Gastrocnemius medialis (tissue), 4 donors: ENCODE measurements around the gene SGIP1. TPM values are rescaled to one million over a fixed set of nuclear protein-coding genes. Genes with fewer than 3 reads are reported as not detected.

Experiments
- ATAC-seq, 2 donors: fragments of 150-250 bp; one replicate each; pipeline ENCODE4 v1.9.1; 2016
- DNase-seq, 2 donors: peaks; one replicate each; pipeline ENCODE4 v3.0.0-alpha.2; 2019
- H3K27ac ChIP-seq, 4 donors: fragments of 200-600 bp; sonication (generic); 1 replicate in 1 of 4; 2 replicates in 3 of 4; pipeline ENCODE4 v1.5.1; 2016 to 2018; ENCODE audit warnings: mild to moderate bottlenecking in 2 of 4, moderate library complexity in 1 of 4
- H3K27me3 ChIP-seq, 3 donors: fragments of 200-600 bp; sonication (generic) in 2 of 3; 1 replicate in 1 of 3; 2 replicates in 2 of 3; pipeline versions ENCODE4 v1.5.1 to v1.6.0; 2016 to 2019; ENCODE audit warnings: mild to moderate bottlenecking in 1 of 3, moderate library complexity in 1 of 3
- H3K36me3 ChIP-seq, 2 donors: fragments of 200-600 bp; sonication (generic) in 1 of 2; one replicate each; pipeline ENCODE4 v1.5.1; 2017 to 2018
- H3K4me1 ChIP-seq, 2 donors: fragments of 200-600 bp; sonication (generic) in 1 of 2; one replicate each; pipeline ENCODE4 v1.5.1; 2016 to 2017; ENCODE audit warnings: mild to moderate bottlenecking in 2 of 2
- H3K4me3 ChIP-seq, 4 donors: fragments of 200-600 bp; sonication (generic) in 3 of 4; 1 replicate in 1 of 4; 2 replicates in 3 of 4; pipeline ENCODE4 v1.5.1; 2016 to 2019; ENCODE audit warnings: mild to moderate bottlenecking in 2 of 4
- H3K9me3 ChIP-seq, 3 donors: fragments of 200-600 bp; sonication (generic) in 2 of 3; 1 replicate in 1 of 3; 2 replicates in 2 of 3; pipeline ENCODE4 v1.5.1; 2016 to 2019
- POLR2A ChIP-seq, 2 donors: fragments of 450-650 bp; IDR thresholded peaks; one replicate each; pipeline ENCODE4 v1.6.1; 2017; ENCODE audit warnings: antibody characterized with exemption in 2 of 2, mild to moderate bottlenecking in 2 of 2, moderate library complexity in 2 of 2
- in situ Hi-C, 4 donors: fragments of 200-750 bp; cut with MboI; loops; one replicate each; pipeline versions ENCODE4 v1.15.0 to v1.8.0; 2017; ENCODE audit warnings: low sequenced_read_pairs in 4 of 4
- intact Hi-C: fragments of 100-400 bp; cut with DNase I; formaldehyde crosslinking; loops from one replicate; pipeline ENCODE4 v1.15.1; 2023; ENCODE audit warnings: low total_unique reads
- total RNA-seq, 4 donors: library from RNA; depleted of rRNA; stranded (reverse); fragments of >200 nt; gene quantifications; one replicate each; pipeline versions ENCODE4 v1.1.0 to v1.2.3, GENCODE V29; 2016
- TF ChIP-seq, protein P1 (sequence below), 5 experiments: fragments of 450-650 bp in 3 of 5; fragments of 200-600 bp in 2 of 5; sonication (generic) in 2 of 5; IDR thresholded peaks in 4 of 5; conservative IDR thresholded peaks in 1 of 5; 1 replicate in 4 of 5; 2 replicates in 1 of 5; pipeline ENCODE4 v1.5.1; 2016 to 2019; ENCODE audit warnings: antibody characterized with exemption in 5 of 5, mild to moderate bottlenecking in 3 of 5, moderate library complexity in 3 of 5

SGIP1 gene
- total RNA-seq, 4 donors from 2014 or later = 2.5 to 7.1 (median 2.9) TPM

DNA sequence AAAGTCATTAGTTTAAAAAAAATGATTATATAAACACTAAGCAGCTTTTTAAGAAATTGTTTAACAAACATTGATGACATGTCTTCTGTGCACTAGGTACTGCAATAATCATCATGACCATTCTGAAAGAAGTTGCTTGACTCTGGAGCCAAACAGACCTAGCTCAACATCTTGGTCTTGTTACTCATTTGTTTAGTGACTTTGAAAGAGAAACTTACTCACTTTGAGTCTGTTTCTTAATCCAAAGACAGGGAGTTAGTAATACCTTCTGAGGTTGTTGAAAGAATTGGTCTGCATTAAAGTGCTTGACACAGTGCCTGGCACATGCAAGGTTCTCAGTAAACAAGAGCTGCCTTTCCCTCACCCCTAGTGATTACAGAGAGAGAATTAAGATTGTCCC is 84.4 kb downstream of the SGIP1 start:
- TF ChIP-seq POLR2A (IDR thresholded peaks at IDR 0.05) = no peak
- TF ChIP-seq, protein P1, sequence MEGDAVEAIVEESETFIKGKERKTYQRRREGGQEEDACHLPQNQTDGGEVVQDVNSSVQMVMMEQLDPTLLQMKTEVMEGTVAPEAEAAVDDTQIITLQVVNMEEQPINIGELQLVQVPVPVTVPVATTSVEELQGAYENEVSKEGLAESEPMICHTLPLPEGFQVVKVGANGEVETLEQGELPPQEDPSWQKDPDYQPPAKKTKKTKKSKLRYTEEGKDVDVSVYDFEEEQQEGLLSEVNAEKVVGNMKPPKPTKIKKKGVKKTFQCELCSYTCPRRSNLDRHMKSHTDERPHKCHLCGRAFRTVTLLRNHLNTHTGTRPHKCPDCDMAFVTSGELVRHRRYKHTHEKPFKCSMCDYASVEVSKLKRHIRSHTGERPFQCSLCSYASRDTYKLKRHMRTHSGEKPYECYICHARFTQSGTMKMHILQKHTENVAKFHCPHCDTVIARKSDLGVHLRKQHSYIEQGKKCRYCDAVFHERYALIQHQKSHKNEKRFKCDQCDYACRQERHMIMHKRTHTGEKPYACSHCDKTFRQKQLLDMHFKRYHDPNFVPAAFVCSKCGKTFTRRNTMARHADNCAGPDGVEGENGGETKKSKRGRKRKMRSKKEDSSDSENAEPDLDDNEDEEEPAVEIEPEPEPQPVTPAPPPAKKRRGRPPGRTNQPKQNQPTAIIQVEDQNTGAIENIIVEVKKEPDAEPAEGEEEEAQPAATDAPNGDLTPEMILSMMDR (IDR thresholded peaks at IDR 0.05 in 4 of 5, conservative IDR thresholded peaks at IDR 0.05 in 1 of 5) = no peak
- intact Hi-C loops (no loop called here), in situ Hi-C loops (no loop called here)

DNA sequence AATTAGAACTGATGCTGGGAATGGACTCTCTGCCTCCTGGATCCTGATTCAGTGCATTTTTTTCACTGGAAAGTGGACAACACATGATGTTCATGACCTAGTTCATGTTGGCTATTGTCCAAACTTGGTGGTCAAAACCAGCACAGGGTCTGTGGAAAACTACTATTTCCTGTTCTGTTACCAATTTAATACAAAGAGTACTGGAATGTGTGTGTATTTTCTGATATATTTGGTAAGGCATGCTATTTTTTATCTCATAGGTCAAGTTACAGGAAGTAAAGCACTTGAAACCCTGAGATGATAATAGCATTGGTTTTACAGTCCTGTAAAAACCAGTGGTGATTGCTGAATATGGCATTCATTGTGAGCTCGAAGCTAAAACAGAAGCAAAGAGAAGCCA is 89.9 kb downstream of the SGIP1 start:
- TF ChIP-seq POLR2A (IDR thresholded peaks at IDR 0.05) = no peak
- TF ChIP-seq, protein P1 (IDR thresholded peaks at IDR 0.05 in 4 of 5, conservative IDR thresholded peaks at IDR 0.05 in 1 of 5) = no peak
- Histone ChIP-seq H3K27me3 (no peaks in the 10 kb centered on the region), H3K4me3 (no peak overlapping the region), H3K4me1 (peaks cover 0 to 3% of the 10 kb centered on the region in 2 donors), H3K9me3 (no peaks in the 10 kb centered on the region), H3K36me3 (no peaks in the 10 kb centered on the region), H3K27ac (no peak overlapping the region)
- ATAC-seq (no peak), DNase-seq (no peak)
- intact Hi-C loops (no loop called here), in situ Hi-C loops (no loop called here)

More for the DNA sequence above, 84.4 kb downstream of the SGIP1 start:
- Histone ChIP-seq H3K4me3 (no peak overlapping the region), H3K9me3 (no peaks in the 10 kb centered on the region), H3K27ac (no peak overlapping the region), H3K36me3 (no peaks in the 10 kb centered on the region), H3K27me3 (no peaks in the 10 kb centered on the region), H3K4me1 (no peaks in the 10 kb centered on the region)
- no peak for ATAC-seq
- DNase-seq = no peak

DNA sequence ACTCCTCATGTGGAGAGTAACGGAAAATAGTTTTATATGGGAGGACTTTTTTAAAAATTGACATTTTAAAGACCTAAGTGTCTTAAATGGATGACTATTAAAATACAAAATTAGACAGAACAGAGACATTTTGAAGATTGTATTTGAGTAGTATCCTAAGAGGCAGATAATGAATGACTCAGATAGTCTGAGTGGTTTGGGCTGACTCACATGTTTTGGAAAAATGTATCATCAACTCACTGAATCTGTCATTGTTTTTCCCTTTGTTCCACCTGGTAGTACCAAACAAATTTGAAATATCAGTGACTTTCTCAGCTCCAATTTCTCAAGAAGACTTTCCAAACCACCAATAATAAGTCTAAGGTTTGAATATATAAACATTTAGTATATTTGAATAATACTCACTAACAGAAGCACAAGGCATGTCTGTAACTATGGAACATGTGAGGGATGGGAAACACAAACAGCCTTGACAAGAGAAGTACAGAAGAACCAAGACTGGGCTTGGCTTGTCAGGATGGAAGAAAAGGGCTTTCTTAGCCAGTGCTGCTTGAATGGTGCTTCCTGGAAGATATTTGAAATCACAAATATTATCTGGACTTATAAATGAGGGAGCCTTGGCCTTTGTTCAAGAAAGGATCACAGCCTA is 90.6 kb downstream of the SGIP1 start:
- H3K27ac ChIP-seq = no peak overlapping the region
- in situ Hi-C loops (no loop called here), intact Hi-C loops (no loop called here)
- H3K9me3 ChIP-seq = no peaks in the 10 kb centered on the region
- H3K4me1 ChIP-seq = peaks cover 0 to 3% of the 10 kb centered on the region in 2 donors
- DNase-seq = no peak
- ATAC-seq = no peak
- H3K27me3 ChIP-seq = no peaks in the 10 kb centered on the region
- no peaks in the 10 kb centered on the region for H3K36me3 ChIP-seq
- H3K4me3 ChIP-seq = no peak overlapping the region
- TF ChIP-seq POLR2A (IDR thresholded peaks at IDR 0.05) = no peak
- TF ChIP-seq, protein P1 (IDR thresholded peaks at IDR 0.05 in 4 of 5, conservative IDR thresholded peaks at IDR 0.05 in 1 of 5) = no peak

DNA sequence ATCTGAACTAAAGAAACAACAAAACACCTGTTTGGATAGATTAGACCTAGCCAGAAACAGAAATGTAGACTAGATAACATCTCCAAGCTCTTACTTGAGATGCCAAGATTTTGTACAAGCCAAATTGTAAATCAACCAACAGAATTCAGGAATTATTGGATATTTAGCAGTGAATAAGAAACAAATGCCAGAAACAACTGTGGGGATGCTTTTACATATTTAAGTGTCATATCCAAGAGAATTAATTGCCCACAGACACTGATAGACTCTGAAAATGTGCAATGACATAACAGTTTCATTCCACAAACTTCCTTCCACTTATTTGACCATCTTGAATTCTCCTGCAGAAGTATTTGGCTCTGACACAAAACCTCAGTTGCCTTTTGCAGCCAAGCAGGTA is 92.3 kb downstream of the SGIP1 start:
- Histone ChIP-seq H3K4me3 (no peak overlapping the region), H3K36me3 (no peaks in the 10 kb centered on the region), H3K27ac (no peak overlapping the region), H3K9me3 (no peaks in the 10 kb centered on the region), H3K27me3 (no peaks in the 10 kb centered on the region), H3K4me1 (peaks cover 0 to 3% of the 10 kb centered on the region in 2 donors)
- in situ Hi-C loops = no loop called here
- intact Hi-C loops = no loop called here
- TF ChIP-seq, protein P1 (IDR thresholded peaks at IDR 0.05 in 4 of 5, conservative IDR thresholded peaks at IDR 0.05 in 1 of 5) = no peak
- TF ChIP-seq POLR2A (IDR thresholded peaks at IDR 0.05) = no peak
- DNase-seq (no peak), ATAC-seq (no peak)

DNA sequence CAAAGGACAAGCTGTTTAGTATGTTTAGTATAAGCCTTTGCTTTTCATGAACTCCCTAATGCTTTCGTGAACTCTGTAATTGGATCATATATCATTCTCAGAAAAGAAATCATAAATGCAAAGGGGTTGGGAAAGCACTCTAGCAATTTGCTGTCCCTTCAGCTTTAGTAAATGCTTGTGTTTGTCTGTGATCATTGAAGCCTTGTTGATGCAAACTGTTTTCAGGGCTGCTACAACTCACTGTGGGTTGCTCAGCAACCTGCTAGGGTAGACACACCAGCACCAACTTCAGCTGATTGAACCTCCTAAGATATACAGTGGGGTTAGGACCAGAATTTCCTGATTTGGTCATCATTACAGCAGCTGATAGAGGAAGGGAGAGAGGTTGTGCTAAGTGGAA is 95.0 kb downstream of the SGIP1 start:
- Histone ChIP-seq H3K36me3 (no peaks in the 10 kb centered on the region), H3K4me3 (no peak overlapping the region), H3K27me3 (no peaks in the 10 kb centered on the region), H3K4me1 (peaks cover 0 to 3% of the 10 kb centered on the region in 2 donors), H3K27ac (no peak overlapping the region), H3K9me3 (no peaks in the 10 kb centered on the region)
- in situ Hi-C loops = no loop called here
- intact Hi-C loops = no loop called here
- ATAC-seq = no peak
- no peak for DNase-seq
- TF ChIP-seq, protein P1 (IDR thresholded peaks at IDR 0.05 in 4 of 5, conservative IDR thresholded peaks at IDR 0.05 in 1 of 5) = no peak
- no peak for TF ChIP-seq POLR2A (IDR thresholded peaks at IDR 0.05)
